ENCODE results near the gene S100PBP. TPM values are rescaled to one million over a fixed set of nuclear protein-coding genes. Genes with fewer than 3 reads are reported as not detected.

Gene S100PBP
- total and polyA plus RNA-seq, 9 of the 15 experiments (the other 6 are each of a cell fraction or from before 2014, with no cell fraction given), result 22.9 to 60.2 (median 32.9) TPM

- TF ChIP-seq TEAD1 (CRISPR knock-in tag; IDR thresholded peaks at IDR 0.05) (no peak), SMARCA4 (IDR thresholded peaks at IDR 0.05) (no peak), RFX1 (IDR thresholded peaks at IDR 0.05) (peak; percentile 25; the same call in 1 of the 2 replicates), KAT8 (IDR thresholded peaks at IDR 0.05; ENCODE audit: low read depth) (no peak), SAFB2 (IDR thresholded peaks at IDR 0.05; ENCODE audit: borderline replicate concordance, low read depth, low read length, severe bottlenecking) (no peak)
- TF ChIP-seq, protein P1, sequence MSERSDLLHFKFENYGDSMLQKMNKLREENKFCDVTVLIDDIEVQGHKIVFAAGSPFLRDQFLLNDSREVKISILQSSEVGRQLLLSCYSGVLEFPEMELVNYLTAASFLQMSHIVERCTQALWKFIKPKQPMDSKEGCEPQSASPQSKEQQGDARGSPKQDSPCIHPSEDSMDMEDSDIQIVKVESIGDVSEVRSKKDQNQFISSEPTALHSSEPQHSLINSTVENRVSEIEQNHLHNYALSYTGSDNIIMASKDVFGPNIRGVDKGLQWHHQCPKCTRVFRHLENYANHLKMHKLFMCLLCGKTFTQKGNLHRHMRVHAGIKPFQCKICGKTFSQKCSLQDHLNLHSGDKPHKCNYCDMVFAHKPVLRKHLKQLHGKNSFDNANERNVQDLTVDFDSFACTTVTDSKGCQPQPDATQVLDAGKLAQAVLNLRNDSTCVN (CRISPR knock-in tag; IDR thresholded peaks at IDR 0.05), result no peak
Observed at GRCh38 chr1:32828341-32828740, 10.9 kb downstream of the S100PBP start (continued).

DNA sequence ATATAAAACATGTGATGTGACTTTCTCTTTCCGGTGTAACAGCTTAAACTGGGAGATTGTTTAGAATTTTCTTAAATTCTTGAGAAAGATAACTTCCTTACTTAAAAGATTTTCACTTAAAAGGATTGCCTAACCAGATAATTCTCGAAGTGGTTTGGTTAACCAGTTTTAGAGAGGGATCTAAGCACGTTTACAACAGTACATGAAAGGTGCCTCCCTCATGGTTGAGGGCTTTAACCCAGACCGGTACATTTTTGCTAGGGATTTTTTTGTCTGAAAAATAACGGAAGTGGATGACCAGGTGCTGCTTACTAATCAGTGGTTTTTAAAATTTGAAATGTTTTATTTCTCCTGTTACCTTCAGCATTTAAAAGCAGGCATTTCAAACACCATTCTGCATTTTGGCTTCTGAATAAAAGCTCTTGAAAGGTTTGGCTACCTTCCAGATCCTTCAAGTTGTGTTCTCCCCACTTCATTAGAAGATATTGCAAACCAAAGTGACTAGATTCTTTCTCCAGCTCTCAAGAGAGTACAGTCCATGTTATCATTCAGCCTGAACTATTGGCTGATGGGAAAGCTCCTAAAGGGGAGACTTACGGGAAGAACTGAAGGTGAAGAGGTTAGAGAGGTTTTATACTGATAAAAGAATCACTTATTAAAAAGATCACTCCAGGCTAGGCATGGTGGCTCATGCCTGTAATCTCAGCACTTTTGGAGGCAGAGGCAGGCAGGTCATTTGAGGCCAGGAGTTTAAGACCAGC is 12.8 kb downstream of the S100PBP start:
- Histone ChIP-seq H3K9ac (ENCODE audit: insufficient read depth in 1 of 2, low read depth in 2 of 2, low read length in 2 of 2) (no peak overlapping the region), H4K20me1 (replicated peaks; ENCODE audit: control insufficient read depth, insufficient read depth, low read length) (no peaks in the 10 kb centered on the region), H3K4me2 (ENCODE audit: insufficient read depth, low read length) (no peak overlapping the region), H3K27ac (ENCODE audit: extremely low read depth, low read depth, low read length) (no peak overlapping the region), H3K4me3 (no peak overlapping the region), H3K27me3 (ENCODE audit: control insufficient read depth in 2 of 2, insufficient read depth in 2 of 2, low read length in 2 of 2) (no peaks in the 10 kb centered on the region), H3K9me3 (replicated peaks; ENCODE audit: control insufficient read depth, insufficient read depth, low read depth, low read length) (no peaks in the 10 kb centered on the region), H3K9me1 (ENCODE audit: control insufficient read depth, insufficient read depth, low read length) (no peaks in the 10 kb centered on the region), H3K4me1 (replicated peaks in 1 of 2; ENCODE audit: control insufficient read depth in 2 of 2, insufficient read depth in 2 of 2, low read length in 2 of 2) (no peaks in the 10 kb centered on the region), H3K79me2 (ENCODE audit: control insufficient read depth, insufficient read depth, low read length) (0 out of 3 replicates have a peak, but pooled peaks cover 3% of the 10 kb centered on the region), H2AFZ (ENCODE audit: low read depth, low read length) (no peak overlapping the region), H3K36me3 (ENCODE audit: control insufficient read depth, insufficient read depth, low read length) (peaks cover 94% of the 10 kb centered on the region)
- ChIA-PET POLR2A (interaction anchor here (0.8 to 1.5 kb wide), 2 partner anchors 15 to 23 kb away, joined by 3 read pairs; no protein-coding TSS in a partner anchor), CTCF (ENCODE audit: low intra/inter-chr PET ratio) (interaction anchor here (0.6 kb wide), 1 partner anchor 40 kb away, joined by 3 read pairs; no protein-coding TSS in a partner anchor)
- 77% methylated on average over 6 of the region's 6 CpGs for WGBS (ENCODE audit: insufficient coverage, low coverage, missing lambda C conversion rate)
- BruUV-seq (replicated peaks), result no TSS peak
- ATAC-seq (no peak), FAIRE-seq (no peak), DNase-seq (ENCODE audit: extremely low read depth in 1 of 4, low spot score in 3 of 4) (no peak)
- in situ Hi-C loops (cut with MboI) (no loop called here), intact Hi-C loops (cut with micrococcal nuclease) (no loop called here)
- TF ChIP-seq, protein P2, sequence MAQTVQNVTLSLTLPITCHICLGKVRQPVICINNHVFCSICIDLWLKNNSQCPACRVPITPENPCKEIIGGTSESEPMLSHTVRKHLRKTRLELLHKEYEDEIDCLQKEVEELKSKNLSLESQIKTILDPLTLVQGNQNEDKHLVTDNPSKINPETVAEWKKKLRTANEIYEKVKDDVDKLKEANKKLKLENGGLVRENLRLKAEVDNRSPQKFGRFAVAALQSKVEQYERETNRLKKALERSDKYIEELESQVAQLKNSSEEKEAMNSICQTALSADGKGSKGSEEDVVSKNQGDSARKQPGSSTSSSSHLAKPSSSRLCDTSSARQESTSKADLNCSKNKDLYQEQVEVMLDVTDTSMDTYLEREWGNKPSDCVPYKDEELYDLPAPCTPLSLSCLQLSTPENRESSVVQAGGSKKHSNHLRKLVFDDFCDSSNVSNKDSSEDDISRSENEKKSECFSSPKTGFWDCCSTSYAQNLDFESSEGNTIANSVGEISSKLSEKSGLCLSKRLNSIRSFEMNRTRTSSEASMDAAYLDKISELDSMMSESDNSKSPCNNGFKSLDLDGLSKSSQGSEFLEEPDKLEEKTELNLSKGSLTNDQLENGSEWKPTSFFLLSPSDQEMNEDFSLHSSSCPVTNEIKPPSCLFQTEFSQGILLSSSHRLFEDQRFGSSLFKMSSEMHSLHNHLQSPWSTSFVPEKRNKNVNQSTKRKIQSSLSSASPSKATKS (CRISPR knock-in tag; IDR thresholded peaks at IDR 0.05), result no peak
- TF ChIP-seq ZNF3 (CRISPR knock-in tag; IDR thresholded peaks at IDR 0.05), result no peak
- no peak for TF ChIP-seq ZNF165 (CRISPR knock-in tag; IDR thresholded peaks at IDR 0.05; ENCODE audit: borderline replicate concordance)
- TF ChIP-seq, protein P3, sequence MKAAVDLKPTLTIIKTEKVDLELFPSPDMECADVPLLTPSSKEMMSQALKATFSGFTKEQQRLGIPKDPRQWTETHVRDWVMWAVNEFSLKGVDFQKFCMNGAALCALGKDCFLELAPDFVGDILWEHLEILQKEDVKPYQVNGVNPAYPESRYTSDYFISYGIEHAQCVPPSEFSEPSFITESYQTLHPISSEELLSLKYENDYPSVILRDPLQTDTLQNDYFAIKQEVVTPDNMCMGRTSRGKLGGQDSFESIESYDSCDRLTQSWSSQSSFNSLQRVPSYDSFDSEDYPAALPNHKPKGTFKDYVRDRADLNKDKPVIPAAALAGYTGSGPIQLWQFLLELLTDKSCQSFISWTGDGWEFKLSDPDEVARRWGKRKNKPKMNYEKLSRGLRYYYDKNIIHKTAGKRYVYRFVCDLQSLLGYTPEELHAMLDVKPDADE (conservative IDR thresholded peaks at IDR 0.05; ENCODE audit: control insufficient read depth, low read depth, low read length), result no peak
- no peak for TF ChIP-seq ATF3 (IDR thresholded peaks at IDR 0.05)
- TF ChIP-seq ATF3 (CRISPR knock-in tag; conservative IDR thresholded peaks at IDR 0.05), result no peak
- TF ChIP-seq MAZ (CRISPR knock-in tag; conservative IDR thresholded peaks at IDR 0.05 in 1 of 2, IDR thresholded peaks at IDR 0.05 in 1 of 2), result no peak
- no peak for TF ChIP-seq SETDB1 (IDR thresholded peaks at IDR 0.05; ENCODE audit: low read length)
- TF ChIP-seq KAT7 (CRISPR knock-in tag; IDR thresholded peaks at IDR 0.05; ENCODE audit: borderline replicate concordance), result no peak

All from K562 (cell line).